Ovary (tissue), 9 donors: ENCODE measurements around the gene MYH11. TPM values are rescaled to one million over a fixed set of nuclear protein-coding genes. Genes with fewer than 3 reads are reported as not detected.

Source experiments
- DNase-seq, 5 donors: peaks; one replicate each; pipeline ENCODE4 v3.0.0-alpha.2; 2019 to 2020
- H3K27ac ChIP-seq, 2 donors: fragments of 200-600 bp; one replicate each; pipeline versions ENCODE4 v1.5.1 to v1.8.0; 2019 to 2022
- H3K27me3 ChIP-seq: fragments of 200-600 bp; one replicate; pipeline ENCODE4 v1.8.0; 2022
- H3K36me3 ChIP-seq: fragments of 200-600 bp; sonication (generic); one replicate; pipeline ENCODE4 v1.5.1; 2019
- H3K4me1 ChIP-seq: one replicate; pipeline ENCODE4 v1.8.1; 2013; ENCODE audit warnings: mild to moderate bottlenecking, moderate library complexity; ENCODE audit not compliant: insufficient read depth
- H3K4me3 ChIP-seq: fragments of 200-600 bp; sonication (generic); one replicate; pipeline ENCODE4 v1.5.1; 2017
- H3K9me3 ChIP-seq, 2 donors: fragments of 200-600 bp in 1 of 2; sonication (generic) in 1 of 2; one replicate each; pipeline versions ENCODE4 v1.5.1 to v1.8.1; 2013 to 2019; ENCODE audit warnings: mild to moderate bottlenecking in 1 of 2, moderate library complexity in 1 of 2
- CTCF ChIP-seq, 3 donors: fragments of 450-650 bp in 2 of 3; fragments of 200-600 bp in 1 of 3; IDR thresholded peaks; one replicate each; pipeline versions ENCODE4 v1.5.1 to v1.8.0; 2016 to 2022; ENCODE audit warnings: antibody characterized with exemption in 3 of 3, mild to moderate bottlenecking in 1 of 3
- EP300 ChIP-seq: sonication (generic); formaldehyde crosslinking; IDR thresholded peaks from one replicate; pipeline ENCODE4 v1.6.1; 2017; ENCODE audit warnings: antibody characterized with exemption
- POLR2A ChIP-seq: fragments of 450-650 bp; IDR thresholded peaks from one replicate; pipeline ENCODE4 v1.6.1; 2017; ENCODE audit warnings: antibody characterized with exemption, mild to moderate bottlenecking, moderate library complexity
- WGBS, 3 donors: extraction: QIAGEN DNeasy Blood & Tissue Kit in 1 of 3; methylation state at CpG; one replicate each; pipeline versions ENCODE4 v1.1.5 to v1.1.7; 2013 to 2017; 5-methylcytosine and 5-hydroxymethylcytosine counted together
- intact Hi-C, 4 donors: fragments of 100-400 bp; cut with DNase I; formaldehyde crosslinking; loops; one replicate each; pipeline versions ENCODE4 v1.11.0 to v1.15.1; 2022 to 2023
- polyA plus RNA-seq, 2 donors: library from polyadenylated mRNA; stranded (reverse); fragments of 200-250 nt in 1 of 2; fragments of 350-450 nt in 1 of 2; fragmentation: Illumina TruSeq in 1 of 2; extraction: RNeasy Lipid Tissue Mini Kit (QIAGEN cat#74804) in 1 of 2; gene quantifications; one replicate each; pipeline ENCODE4 v1.2.3, GENCODE V29; 2013 to 2014
- total RNA-seq, 7 donors: library from RNA; depleted of rRNA in 2 of 7; stranded (reverse); fragments of >200 nt in 2 of 7; fragmentation: NEBNext Ultra II Directional in 3 of 7; extraction: Animal tissue kit (Norgen Biotek cat#: 25700) in 3 of 7; gene quantifications; one replicate each; pipeline versions ENCODE4 v1.1.0 to v1.2.4, GENCODE V29; 2016 to 2023
- donor health status: DM: no; HTN: no; CAD: no; lungs with moderate emphysema.
- donor health status: DM: no; HTN: no; CAD: no.
- donor health status: Bipolar disorder and iron deficiency.
- donor health status: DM: yes; HTN: yes; CAD: no.
- donor health status: DM: no; HTN: no; CAD: no.
- donor health status: DM: yes; HTN: yes; CAD: no.

The MYH11 gene
- total and polyA plus RNA-seq, 9 donors, result 50.9 to 2,765 (median 263) TPM

GRCh38 chr16:15837761-15838160 is 19.1 kb downstream of the MYH11 start:
- no peaks in the 10 kb centered on the region for H3K27me3 ChIP-seq
- H3K36me3 ChIP-seq, result no peaks in the 10 kb centered on the region
- 94 to 96% (median 95%) methylated on average over 11 of the region's 11 CpGs for WGBS, 3 donors
- H3K4me3 ChIP-seq, result no peak overlapping the region
- peaks cover 1% of the 10 kb centered on the region for H3K4me1 ChIP-seq
- no peak for DNase-seq
- intact Hi-C loops, result no loop called here
- no peak overlapping the region for H3K27ac ChIP-seq
- TF ChIP-seq EP300 (no peak), POLR2A (no peak)
- no peaks in the 10 kb centered on the region for H3K9me3 ChIP-seq

GRCh38 chr16:15836965-15837611 is 19.7 kb downstream of the MYH11 start:
- no peak for DNase-seq
- Histone ChIP-seq H3K27me3 (no peaks in the 10 kb centered on the region), H3K36me3 (no peaks in the 10 kb centered on the region), H3K4me1 (peaks cover 1% of the 10 kb centered on the region), H3K27ac (no peak overlapping the region), H3K9me3 (no peaks in the 10 kb centered on the region), H3K4me3 (no peak overlapping the region)
- intact Hi-C loops, result no loop called here
- 84 to 88% (median 87%) methylated on average over 10 of the region's 10 CpGs for WGBS, 3 donors
- no peak for TF ChIP-seq POLR2A
- TF ChIP-seq CTCF (IDR thresholded peaks at IDR 0.05), result no peak
- no peak for TF ChIP-seq EP300

GRCh38 chr16:15836074-15836473 is 20.8 kb downstream of the MYH11 start:
- Histone ChIP-seq H3K4me3 (no peak overlapping the region), H3K27ac (no peak overlapping the region), H3K9me3 (no peaks in the 10 kb centered on the region), H3K27me3 (no peaks in the 10 kb centered on the region), H3K4me1 (no peaks in the 10 kb centered on the region), H3K36me3 (no peaks in the 10 kb centered on the region)
- no peak for DNase-seq
- intact Hi-C loops, result no loop called here
- WGBS, 3 donors, result 86% methylated on average over 5 to 6 of the region's 6 CpGs
- TF ChIP-seq POLR2A (no peak), CTCF (IDR thresholded peaks at IDR 0.05) (no peak), EP300 (no peak)

- H3K4me1 ChIP-seq, result no peaks in the 10 kb centered on the region
- H3K36me3 ChIP-seq, result no peaks in the 10 kb centered on the region
- 26 to 34% (median 29%) methylated on average over 2 of the region's 2 CpGs for WGBS, 3 donors
These were observed 21.5 kb downstream of the MYH11 start for GRCh38 chr16:15835136-15835878.

More at GRCh38 chr16:15835136-15835878, 21.5 kb downstream of the MYH11 start:
- Histone ChIP-seq H3K27me3 (no peaks in the 10 kb centered on the region), H3K27ac (no peak overlapping the region), H3K9me3 (no peaks in the 10 kb centered on the region), H3K4me3 (no peak overlapping the region)
- TF ChIP-seq CTCF (IDR thresholded peaks at IDR 0.05), result no peak
- no peak for TF ChIP-seq EP300
- no peak for TF ChIP-seq POLR2A
- DNase-seq, result no peak
- intact Hi-C loops, result no loop called here
